HL-60 (cell line): ENCODE measurements around the gene RENBP.

ENCODE experiments used
- DNase-seq, 2 experiments: peaks; one replicate each; pipeline ENCODE4 v3.0.0-alpha.2; 2010 to 2020; ENCODE audit warnings: low read depth in 1 of 2, low spot score in 1 of 2
- H3K27ac ChIP-seq: fragments of 250-450 bp; sonication (Bioruptor Pico); replicated peaks from 2 replicates; pipeline ENCODE4 v1.5.1; 2020; ENCODE audit warnings: mild to moderate bottlenecking, moderate library complexity
- H3K27me3 ChIP-seq: fragments of 250-450 bp; sonication (Bioruptor Pico); 2 replicates; pipeline ENCODE4 v1.5.1; 2021; ENCODE audit warnings: mild to moderate bottlenecking, moderate library complexity; ENCODE audit not compliant: insufficient read depth, poor library complexity, severe bottlenecking
- H3K4me3 ChIP-seq: replicated peaks from 2 replicates; pipeline ENCODE4 v1.5.1; 2011; ENCODE audit warnings: mild to moderate bottlenecking, control low read depth, low read length; ENCODE audit not compliant: insufficient read depth
- CTCF ChIP-seq: IDR thresholded peaks from one replicate; pipeline ENCODE4 v1.5.1; 2011; ENCODE audit warnings: low read length, control low read depth, inconsistent platforms; ENCODE audit not compliant: insufficient read depth
- GABPA ChIP-seq: IDR thresholded peaks from 2 replicates; pipeline ENCODE4 v1.6.1; 2012; ENCODE audit warnings: low read depth
- POLR2AphosphoS5 ChIP-seq: IDR thresholded peaks from 2 replicates; pipeline ENCODE4 v1.6.1; 2012; ENCODE audit warnings: low read depth
- SPI1 ChIP-seq: IDR thresholded peaks from 2 replicates; pipeline ENCODE4 v1.6.1; 2012; ENCODE audit warnings: low read depth, mild to moderate bottlenecking, borderline replicate concordance
- TF ChIP-seq, protein P1 (sequence below): IDR thresholded peaks from 2 replicates; pipeline ENCODE4 v1.6.1; 2012; ENCODE audit warnings: low read depth; ENCODE audit not compliant: insufficient replicate concordance

RENBP gene

DNA sequence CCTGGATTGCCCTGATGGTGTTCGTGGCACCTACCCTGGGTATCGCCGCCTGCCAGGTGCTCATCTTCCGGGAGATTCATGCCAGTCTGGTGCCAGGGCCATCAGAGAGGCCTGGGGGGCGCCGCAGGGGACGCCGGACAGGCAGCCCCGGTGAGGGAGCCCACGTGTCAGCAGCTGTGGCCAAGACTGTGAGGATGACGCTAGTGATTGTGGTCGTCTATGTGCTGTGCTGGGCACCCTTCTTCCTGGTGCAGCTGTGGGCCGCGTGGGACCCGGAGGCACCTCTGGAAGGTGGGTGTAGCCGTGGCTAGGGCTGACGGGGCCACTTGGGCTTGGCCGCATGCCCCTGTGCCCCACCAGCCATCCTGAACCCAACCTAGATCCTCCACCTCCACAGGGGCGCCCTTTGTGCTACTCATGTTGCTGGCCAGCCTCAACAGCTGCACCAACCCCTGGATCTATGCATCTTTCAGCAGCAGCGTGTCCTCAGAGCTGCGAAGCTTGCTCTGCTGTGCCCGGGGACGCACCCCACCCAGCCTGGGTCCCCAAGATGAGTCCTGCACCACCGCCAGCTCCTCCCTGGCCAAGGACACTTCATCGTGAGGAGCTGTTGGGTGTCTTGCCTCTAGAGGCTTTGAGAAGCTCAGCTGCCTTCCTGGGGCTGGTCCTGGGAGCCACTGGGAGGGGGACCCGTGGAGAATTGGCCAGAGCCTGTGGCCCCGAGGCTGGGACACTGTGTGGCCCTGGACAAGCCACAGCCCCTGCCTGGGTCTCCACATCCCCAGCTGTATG lies 38.1 kb downstream of the RENBP start:
- Histone ChIP-seq H3K4me3 (no peak overlapping the region), H3K27me3 (no peaks in the 10 kb centered on the region), H3K27ac (no peak overlapping the region)
- TF ChIP-seq, protein P1, sequence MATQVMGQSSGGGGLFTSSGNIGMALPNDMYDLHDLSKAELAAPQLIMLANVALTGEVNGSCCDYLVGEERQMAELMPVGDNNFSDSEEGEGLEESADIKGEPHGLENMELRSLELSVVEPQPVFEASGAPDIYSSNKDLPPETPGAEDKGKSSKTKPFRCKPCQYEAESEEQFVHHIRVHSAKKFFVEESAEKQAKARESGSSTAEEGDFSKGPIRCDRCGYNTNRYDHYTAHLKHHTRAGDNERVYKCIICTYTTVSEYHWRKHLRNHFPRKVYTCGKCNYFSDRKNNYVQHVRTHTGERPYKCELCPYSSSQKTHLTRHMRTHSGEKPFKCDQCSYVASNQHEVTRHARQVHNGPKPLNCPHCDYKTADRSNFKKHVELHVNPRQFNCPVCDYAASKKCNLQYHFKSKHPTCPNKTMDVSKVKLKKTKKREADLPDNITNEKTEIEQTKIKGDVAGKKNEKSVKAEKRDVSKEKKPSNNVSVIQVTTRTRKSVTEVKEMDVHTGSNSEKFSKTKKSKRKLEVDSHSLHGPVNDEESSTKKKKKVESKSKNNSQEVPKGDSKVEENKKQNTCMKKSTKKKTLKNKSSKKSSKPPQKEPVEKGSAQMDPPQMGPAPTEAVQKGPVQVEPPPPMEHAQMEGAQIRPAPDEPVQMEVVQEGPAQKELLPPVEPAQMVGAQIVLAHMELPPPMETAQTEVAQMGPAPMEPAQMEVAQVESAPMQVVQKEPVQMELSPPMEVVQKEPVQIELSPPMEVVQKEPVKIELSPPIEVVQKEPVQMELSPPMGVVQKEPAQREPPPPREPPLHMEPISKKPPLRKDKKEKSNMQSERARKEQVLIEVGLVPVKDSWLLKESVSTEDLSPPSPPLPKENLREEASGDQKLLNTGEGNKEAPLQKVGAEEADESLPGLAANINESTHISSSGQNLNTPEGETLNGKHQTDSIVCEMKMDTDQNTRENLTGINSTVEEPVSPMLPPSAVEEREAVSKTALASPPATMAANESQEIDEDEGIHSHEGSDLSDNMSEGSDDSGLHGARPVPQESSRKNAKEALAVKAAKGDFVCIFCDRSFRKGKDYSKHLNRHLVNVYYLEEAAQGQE: no peak
- TF ChIP-seq POLR2AphosphoS5: peak; percentile 43
- peak; percentile 11 to 32 for DNase-seq

DNA sequence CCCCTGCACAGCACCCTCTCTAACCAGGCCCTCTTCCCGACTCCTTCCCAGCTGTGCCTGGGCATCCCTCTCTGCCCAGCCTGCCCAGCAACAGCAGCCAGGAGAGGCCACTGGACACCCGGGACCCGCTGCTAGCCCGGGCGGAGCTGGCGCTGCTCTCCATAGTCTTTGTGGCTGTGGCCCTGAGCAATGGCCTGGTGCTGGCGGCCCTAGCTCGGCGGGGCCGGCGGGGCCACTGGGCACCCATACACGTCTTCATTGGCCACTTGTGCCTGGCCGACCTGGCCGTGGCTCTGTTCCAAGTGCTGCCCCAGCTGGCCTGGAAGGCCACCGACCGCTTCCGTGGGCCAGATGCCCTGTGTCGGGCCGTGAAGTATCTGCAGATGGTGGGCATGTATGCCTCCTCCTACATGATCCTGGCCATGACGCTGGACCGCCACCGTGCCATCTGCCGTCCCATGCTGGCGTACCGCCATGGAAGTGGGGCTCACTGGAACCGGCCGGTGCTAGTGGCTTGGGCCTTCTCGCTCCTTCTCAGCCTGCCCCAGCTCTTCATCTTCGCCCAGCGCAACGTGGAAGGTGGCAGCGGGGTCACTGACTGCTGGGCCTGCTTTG lies 38.9 kb downstream of the RENBP start:
- no peak for DNase-seq
- Histone ChIP-seq H3K4me3 (no peak overlapping the region), H3K27me3 (no peaks in the 10 kb centered on the region), H3K27ac (no peak overlapping the region)
- TF ChIP-seq, protein P1: no peak
- TF ChIP-seq POLR2AphosphoS5: peak; percentile 65
- no peak for TF ChIP-seq GABPA
- TF ChIP-seq CTCF: no peak
- no peak for TF ChIP-seq SPI1

DNA sequence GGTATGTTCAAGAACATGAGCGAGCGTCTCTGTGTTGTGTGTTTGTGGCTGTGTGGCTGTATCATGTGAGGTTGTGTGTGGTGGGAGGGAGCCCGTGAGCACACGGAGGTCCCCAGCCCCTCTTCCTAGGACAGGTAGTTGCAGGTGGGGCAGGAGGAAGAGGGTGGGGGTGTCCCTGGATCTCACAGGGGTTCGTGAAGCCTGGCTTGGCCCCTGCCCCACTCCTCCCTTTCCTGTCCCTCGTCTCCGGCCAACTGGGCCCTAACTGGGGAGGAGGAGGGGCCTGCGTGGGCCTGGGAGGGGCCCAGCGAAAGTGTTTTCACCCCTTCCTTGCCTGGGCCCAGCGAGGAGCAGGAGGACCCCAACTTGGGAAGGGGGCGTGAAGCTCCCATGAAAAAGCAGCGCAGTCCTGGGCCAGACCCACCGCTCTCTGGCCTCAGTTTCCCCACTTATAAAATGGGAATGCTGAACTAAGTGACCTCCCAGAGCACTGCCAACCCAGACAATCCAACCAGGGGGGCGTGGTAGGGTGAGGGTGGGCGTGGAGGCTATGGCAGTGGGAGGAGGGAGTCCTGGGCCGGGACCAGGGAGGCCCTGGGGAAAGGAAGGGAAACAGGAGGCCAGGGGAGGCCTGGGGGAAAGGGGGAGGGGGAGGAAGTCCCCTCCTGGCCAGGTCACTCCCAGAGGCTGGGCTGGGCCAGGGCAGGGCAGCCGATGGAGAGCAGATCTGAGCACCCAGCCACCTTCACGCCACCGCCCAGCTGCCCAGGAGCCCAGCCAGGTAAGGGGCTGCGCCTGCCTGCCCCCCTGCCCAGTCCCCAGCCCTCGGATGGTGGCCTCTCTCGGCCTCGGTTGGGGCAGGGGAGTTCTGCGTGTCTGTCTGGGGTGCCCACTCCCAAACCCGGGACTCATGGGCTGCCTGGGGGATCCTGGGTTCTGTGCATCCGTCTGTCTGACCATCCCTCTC lies 40.2 kb downstream of the RENBP start, which contains the start of gene AVPR2:
Gene AVPR2 (plus strand): TSS at position 683 of the 967 bp plus-strand sequence. CDS start 473 bp downstream, outside the sequence.
- TF ChIP-seq POLR2AphosphoS5: peak; percentile 30
- TF ChIP-seq CTCF: no peak
- Histone ChIP-seq H3K27me3 (no peaks in the 10 kb centered on the region), H3K4me3 (no peak within 1 kb of the TSS), H3K27ac (peak within 1 kb of the TSS; percentile 57)
- DNase-seq: peak in 1 of 2 experiments; percentile 14
